ENCODE results near the gene TTYH3.

The TTYH3 gene

DNA sequence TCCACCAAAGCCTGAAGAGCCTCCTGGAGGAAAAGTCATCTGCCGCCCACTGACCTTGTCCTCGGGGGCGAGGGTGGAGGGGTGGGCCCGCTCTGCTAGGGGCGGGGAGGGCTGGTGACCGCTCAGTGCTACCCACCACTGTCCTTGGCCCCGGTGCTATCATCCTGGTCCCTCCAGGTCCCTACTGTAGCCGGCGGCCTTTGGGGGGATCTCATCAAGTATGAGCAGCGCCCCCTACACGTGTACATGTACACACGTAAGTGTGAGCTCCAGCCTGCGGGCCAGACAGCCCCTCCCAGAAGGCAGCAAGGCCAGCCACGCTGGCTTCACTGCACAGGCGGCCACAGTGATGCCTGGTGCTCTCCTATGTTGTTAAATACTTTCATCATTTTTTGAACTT lies 19.6 kb downstream of the TTYH3 start:
- DNase-seq: no peak

- no peak for DNase-seq
Observed at GRCh38 chr7:2651847-2652735, 20.3 kb downstream of the TTYH3 start.

GRCh38 chr7:2652736-2653060 lies 20.9 kb downstream of the TTYH3 start:
- no peak for DNase-seq

DNA sequence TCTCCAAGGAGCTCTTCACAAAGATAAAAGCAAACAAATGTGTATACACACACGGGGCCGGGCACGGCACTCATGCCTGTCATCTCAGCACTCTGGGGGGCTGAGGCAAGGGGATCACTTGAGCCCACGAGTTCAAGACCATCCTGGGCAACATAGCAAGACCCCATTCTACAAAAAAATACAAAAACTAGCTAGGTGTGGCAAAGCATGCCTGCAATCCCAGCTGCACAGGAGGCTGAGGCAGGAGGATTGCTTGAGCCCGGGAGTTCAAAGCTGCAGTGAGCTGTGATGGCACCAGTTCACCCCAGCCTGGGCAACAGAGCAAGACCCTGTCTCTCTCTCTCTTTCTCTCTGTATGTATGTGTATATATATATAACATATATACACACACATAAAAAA lies 22.3 kb downstream of the TTYH3 start:
- DNase-seq: no peak

DNA sequence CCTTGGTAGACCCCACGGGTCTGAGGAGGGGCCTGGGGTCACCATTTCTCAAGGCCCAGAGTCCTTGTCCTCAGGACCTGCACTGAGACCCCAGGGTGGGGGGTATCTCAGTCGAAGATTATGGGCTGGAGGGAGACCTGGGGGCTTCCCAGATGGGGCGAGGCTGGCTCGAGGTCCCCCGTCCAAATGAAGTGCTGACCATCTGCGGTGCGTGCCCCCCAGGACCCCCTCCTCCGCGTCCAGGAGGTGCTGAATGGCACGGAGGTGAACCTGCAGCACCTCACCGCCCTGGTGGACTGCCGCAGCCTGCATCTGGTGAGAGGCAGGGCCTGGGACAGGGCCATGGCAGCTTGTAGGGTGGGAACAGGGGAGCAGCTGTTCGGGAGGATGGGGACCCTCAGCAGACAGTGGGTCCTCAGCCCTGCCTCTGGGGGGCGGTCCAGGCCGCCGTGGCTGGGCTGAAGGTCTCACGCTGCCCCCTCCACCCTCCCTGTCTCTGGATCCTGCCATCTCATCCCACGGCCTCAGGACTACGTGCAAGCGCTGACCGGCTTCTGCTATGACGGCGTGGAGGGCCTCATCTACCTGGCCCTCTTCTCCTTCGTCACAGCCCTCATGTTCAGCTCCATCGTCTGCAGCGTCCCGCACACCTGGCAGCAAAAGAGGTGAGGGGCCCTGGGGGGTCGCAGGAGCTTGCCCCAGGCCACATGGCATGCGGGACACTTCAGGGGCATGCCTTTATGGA lies 24.3 kb downstream of the TTYH3 start:
- no peak for DNase-seq

GRCh38 chr7:2657208-2657607 lies 25.4 kb downstream of the TTYH3 start:
- no peak for DNase-seq

GRCh38 chr7:2657920-2658671 lies 26.3 kb downstream of the TTYH3 start:
- no peak for DNase-seq

DNA sequence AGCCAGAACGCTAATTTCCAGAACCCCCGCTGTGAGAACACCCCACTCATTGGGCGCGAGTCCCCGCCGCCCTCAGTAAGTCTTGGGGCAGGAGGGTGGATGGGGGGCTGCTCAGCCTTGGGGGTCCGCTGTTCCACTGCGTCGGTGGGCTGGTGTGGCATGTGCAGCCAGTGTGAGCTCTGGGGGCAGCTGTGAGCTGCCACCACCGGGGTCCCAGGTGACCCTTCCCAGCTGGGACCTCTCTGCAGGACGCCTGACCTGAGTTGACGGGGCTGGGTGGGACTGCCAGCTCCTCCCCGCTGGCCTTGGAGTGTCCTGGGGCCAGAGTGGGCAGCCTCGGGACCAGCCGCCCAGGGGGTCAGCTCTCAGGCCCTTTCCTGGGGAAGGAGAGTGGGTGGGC lies 27.2 kb downstream of the TTYH3 start:
- DNase-seq: no peak

- DNase-seq: no peak
Observed at GRCh38 chr7:2659556-2660358, 28.0 kb downstream of the TTYH3 start.

GRCh38 chr7:2660359-2661095 lies 28.7 kb downstream of the TTYH3 start:
- no peak for DNase-seq

GRCh38 chr7:2661096-2661449 lies 29.3 kb downstream of the TTYH3 start:
- DNase-seq: no peak

DNA sequence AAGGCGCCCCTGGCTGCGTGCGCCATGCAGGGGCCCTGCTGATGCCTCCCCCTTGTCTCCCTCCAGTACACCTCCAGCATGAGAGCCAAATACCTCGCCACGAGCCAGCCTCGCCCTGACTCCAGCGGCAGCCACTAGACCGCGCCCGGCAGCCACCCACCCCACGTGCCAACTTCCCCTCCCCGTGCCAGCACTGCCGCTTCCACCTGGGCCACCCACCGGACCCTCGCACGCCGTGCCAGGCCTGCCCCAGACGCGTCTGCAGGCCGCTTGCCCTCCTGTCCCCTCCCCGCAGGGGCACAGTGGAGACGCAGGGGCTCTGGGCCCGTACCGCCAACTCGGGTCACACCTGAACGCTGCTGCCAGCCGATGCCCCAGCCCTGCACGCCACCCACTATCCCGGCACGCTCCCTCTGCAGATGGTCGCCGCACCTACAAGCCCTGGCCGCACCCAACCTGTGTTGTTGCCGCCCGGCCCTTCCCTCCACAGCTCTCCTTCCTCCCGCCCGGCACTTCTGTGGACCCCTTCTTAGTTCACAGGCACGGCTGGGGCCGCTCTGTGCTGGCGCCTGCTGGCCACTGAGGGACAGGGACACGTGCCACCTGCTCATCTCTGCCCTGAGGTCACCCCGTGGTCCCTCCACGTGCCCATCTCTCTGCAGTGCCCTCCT lies 30.0 kb downstream of the TTYH3 start:
- DNase-seq: no peak

DNA sequence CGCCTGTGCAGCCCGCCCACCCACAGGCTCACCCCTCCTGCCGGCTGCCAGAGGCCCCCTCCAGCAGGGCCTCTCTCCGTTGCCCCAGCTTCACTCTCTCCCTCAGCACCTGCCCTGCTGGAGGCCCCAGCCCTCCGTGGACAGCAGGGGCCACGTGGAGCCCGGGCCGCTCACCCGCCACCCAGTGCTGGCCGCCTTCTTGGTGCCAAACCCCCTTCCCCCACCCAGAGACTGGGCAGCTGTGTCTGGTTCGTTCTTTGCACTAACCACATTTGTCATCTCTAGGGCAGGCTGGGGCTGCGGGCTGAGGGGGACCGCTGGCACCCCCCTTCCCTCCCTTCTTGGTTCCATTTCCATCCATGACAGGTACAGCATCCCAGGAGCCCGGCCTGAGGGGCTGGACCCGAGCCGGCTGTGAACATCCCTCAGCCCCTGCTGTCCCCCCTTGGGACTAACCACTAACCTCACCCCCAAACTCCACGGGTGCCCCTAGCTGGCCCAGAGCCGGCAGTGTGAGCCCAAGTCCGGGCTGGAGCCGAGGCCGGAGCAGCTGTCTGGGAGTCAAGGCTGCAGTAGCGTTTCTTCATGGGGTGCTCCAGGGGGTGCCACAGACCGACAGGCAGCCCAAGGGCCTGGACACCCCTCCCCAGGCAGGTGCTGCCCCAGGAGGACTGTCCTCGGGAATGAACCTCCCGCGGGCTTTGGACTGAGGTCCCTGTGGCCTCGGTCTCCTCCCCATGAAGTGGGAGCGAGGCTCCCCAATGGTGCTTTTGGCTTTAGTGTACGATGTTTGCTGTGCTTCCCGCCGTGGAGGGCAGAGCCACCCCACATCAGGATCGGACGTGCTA lies 30.7 kb downstream of the TTYH3 start:
- no peak for DNase-seq

- no peak for DNase-seq
Observed at GRCh38 chr7:2663121-2663886, 31.5 kb downstream of the TTYH3 start.

- DNase-seq: no peak
Observed at GRCh38 chr7:2663960-2664359, 32.2 kb downstream of the TTYH3 start.

- DNase-seq: no peak
Observed at GRCh38 chr7:2665359-2665791, 33.6 kb downstream of the TTYH3 start.

- no peak for DNase-seq
Observed at GRCh38 chr7:2666155-2666554, 34.4 kb downstream of the TTYH3 start.

DNA sequence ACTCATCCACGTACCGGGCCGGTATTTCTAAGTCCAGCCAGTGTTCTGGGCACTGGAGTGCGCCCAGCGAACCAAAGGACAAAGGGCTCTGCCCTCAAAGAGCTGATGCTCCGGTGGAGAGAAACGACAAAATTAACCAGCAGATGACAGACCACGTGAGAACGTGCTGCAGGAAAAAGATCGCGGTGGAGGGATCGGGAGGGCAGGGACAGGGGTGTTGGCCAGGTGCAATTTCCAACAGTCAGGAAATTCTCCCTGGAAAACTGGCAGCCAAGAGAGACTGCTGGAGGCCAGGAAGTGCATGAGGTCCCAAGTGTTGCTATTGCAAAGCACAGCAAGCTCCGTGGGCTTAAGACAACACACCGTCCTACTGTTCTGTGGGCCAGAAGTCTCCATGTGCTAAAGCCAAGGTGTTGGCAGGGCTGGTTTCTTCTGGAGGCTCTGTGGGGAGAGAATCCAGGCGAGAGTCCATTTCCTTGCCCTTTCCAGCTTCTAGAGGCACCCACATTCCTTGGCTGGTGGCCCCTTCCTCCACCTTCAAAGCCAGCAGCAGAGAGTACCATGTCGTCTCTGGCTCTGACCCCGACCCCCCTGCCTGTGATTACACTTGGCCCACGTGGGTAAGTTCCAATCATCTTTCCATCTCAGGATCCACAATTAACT lies 34.9 kb downstream of the TTYH3 start:
- DNase-seq: no peak

DNA sequence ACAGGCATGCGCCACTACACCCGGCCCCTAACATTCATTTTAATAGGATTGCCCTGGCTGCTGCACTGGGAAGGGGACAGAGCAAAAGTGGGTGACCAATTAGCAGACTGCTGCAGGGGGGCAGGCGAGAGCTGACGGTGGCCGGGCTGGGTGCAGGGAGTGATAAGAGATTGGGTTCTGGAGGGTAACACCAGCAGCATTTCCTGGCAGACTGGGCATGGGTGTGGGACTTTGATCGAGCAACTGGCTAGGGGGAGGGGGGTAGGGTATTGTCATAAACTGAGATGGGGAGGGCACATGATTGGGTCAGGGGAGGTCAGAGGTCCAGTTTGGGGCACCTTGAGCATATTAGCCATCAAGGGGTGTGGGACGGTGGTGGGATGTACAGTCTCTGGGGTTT lies 36.1 kb downstream of the TTYH3 start:
- no peak for DNase-seq

Measured in activated T-cell treated with anti-CD3 and anti-CD28 coated beads for 4 hours (primary cell).